ENCODE results near the gene GALNT17.

DNA sequence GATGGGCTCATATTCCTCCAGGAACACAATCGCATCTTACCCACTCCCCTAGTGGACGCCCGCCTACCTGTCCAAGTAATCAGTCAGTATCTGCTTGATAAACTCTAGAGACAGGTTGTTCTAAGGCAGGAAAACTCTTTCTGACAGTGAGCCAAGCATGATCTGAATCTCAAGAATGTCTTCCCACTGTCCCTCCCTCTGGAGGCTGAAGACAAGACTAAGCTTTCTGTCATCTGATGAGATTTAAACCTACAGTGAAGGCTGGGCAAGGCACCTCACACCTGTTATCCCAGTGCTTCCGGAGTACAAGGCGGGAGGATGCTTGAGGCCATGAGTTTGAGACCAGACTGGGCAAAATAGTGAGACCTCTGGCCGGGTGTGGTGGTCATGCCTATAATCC lies 586.6 kb downstream of the GALNT17 start:
- TF ChIP-seq POLR2AphosphoS5 (IDR thresholded peaks at IDR 0.05; ENCODE audit: low read depth, low read length) (no peak), TAF1 (IDR thresholded peaks at IDR 0.05; ENCODE audit: borderline replicate concordance, insufficient read depth, low read length) (no peak), FOXP2 (optimal IDR thresholded peaks at IDR 0.05; ENCODE audit: borderline replicate concordance, extremely low read depth, extremely low read length, insufficient read depth) (no peak)
- TF ChIP-seq, protein P1, sequence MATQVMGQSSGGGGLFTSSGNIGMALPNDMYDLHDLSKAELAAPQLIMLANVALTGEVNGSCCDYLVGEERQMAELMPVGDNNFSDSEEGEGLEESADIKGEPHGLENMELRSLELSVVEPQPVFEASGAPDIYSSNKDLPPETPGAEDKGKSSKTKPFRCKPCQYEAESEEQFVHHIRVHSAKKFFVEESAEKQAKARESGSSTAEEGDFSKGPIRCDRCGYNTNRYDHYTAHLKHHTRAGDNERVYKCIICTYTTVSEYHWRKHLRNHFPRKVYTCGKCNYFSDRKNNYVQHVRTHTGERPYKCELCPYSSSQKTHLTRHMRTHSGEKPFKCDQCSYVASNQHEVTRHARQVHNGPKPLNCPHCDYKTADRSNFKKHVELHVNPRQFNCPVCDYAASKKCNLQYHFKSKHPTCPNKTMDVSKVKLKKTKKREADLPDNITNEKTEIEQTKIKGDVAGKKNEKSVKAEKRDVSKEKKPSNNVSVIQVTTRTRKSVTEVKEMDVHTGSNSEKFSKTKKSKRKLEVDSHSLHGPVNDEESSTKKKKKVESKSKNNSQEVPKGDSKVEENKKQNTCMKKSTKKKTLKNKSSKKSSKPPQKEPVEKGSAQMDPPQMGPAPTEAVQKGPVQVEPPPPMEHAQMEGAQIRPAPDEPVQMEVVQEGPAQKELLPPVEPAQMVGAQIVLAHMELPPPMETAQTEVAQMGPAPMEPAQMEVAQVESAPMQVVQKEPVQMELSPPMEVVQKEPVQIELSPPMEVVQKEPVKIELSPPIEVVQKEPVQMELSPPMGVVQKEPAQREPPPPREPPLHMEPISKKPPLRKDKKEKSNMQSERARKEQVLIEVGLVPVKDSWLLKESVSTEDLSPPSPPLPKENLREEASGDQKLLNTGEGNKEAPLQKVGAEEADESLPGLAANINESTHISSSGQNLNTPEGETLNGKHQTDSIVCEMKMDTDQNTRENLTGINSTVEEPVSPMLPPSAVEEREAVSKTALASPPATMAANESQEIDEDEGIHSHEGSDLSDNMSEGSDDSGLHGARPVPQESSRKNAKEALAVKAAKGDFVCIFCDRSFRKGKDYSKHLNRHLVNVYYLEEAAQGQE (IDR thresholded peaks at IDR 0.05; ENCODE audit: insufficient read depth in 1 of 2, low read depth in 2 of 2, low read length in 2 of 2): no peak
